Cardiac muscle cell (in vitro differentiated cells and primary cell): ENCODE results near the gene ANO6. TPM values are rescaled to one million over a fixed set of nuclear protein-coding genes. Genes with fewer than 3 reads are reported as not detected.
A peak's percentile ranks its signal among the peaks of the same experiment; 100 is the strongest.

Experiments
- DNase-seq, 2 donors: peaks; one replicate each; pipeline versions ENCODE4 v3.0.0 to v3.0.0-alpha.2; 2010 to 2017; ENCODE audit warnings: low read depth in 1 of 2, low spot score in 1 of 2
- H3K27ac ChIP-seq: fragments of 200-600 bp; sonication (generic); 2 replicates; pipeline ENCODE4 v1.5.1; 2016
- H3K27me3 ChIP-seq: fragments of 200-600 bp; sonication (generic); 2 replicates; pipeline ENCODE4 v1.6.0; 2016; ENCODE audit warnings: control low read depth
- H3K36me3 ChIP-seq: fragments of 200-600 bp; sonication (generic); 2 replicates; pipeline ENCODE4 v1.5.1; 2016; ENCODE audit warnings: control low read depth
- H3K4me1 ChIP-seq: fragments of 200-600 bp; sonication (generic); 2 replicates; pipeline ENCODE4 v1.8.1; 2017; ENCODE audit warnings: low read depth, mild to moderate bottlenecking, mixed run types
- H3K4me3 ChIP-seq: fragments of 200-600 bp; sonication (generic); 2 replicates; pipeline ENCODE4 v1.5.1; 2016; ENCODE audit warnings: mild to moderate bottlenecking
- H3K9me3 ChIP-seq: fragments of 200-600 bp; sonication (generic); 2 replicates; pipeline ENCODE4 v1.5.1; 2017; ENCODE audit warnings: low read depth, mild to moderate bottlenecking, control low read depth
- polyA plus RNA-seq: library from polyadenylated mRNA; unstranded; fragments of >200 nt; fragmentation: Nextera tagmentation; extraction: Ambion mirVana; gene quantifications from 2 replicates; pipeline ENCODE4 v1.2.1, GENCODE V29; 2016
- total RNA-seq: library from RNA; depleted of rRNA; stranded (reverse); fragments of >200 nt; gene quantifications from 2 replicates; pipeline ENCODE4 v1.2.3, GENCODE V29; 2016
- TF ChIP-seq, protein P1 (sequence below): IDR thresholded peaks from 2 replicates; pipeline ENCODE4 v1.5.1; 2012; ENCODE audit warnings: low read depth, mild to moderate bottlenecking, low read length

Gene ANO6
- total and polyA plus RNA-seq, 2 experiments from 2014 or later = 36.0 to 50.8 TPM

DNA sequence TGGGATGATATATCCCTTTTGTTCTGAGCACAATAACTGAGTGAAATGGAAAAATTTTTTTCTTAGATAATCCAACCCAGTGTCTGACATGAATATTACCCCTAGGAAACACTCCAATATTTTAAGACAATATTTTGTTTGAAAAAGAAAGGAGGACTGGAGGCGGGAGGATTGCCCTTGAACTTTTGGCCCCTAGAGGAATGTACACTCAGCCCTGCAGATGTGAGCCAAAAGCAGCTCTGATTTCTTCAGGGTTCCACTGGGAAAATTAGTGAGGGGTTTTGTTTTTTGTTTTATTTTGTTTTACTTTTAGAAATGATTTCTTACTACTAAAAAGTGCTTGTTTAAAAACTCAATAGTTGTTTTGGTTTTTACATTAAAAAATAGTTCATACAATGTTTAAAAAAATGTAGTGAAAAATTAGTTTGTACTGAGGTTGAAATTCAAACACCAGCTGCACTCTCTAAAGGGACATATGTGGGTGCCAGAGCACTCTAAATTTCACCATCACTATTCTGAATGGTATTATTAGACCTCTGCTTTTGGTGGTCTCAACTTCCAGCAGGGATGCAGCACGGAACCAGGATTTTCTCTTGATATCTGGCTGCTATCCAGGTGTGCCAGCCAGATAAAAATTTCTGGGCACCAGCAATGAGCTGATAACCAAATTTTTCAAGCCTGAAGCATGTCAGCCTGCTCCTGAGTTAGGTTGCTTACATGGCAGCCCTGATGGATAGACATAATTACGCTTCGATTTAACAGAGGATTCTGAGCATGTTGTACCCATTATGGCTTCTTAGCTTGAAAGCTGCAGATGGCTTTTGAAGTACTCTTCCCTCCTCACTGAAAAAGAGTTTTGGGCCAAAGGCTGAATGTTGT, 141.9 kb downstream of the ANO6 start:
- Histone ChIP-seq H3K9me3 (no peaks in the 10 kb centered on the region), H3K4me1 (peaks cover 15% of the 10 kb centered on the region), H3K27me3 (no peaks in the 10 kb centered on the region), H3K27ac (peak overlapping the region; percentile 88), H3K36me3 (peaks cover 7% of the 10 kb centered on the region), H3K4me3 (no peak overlapping the region)
- DNase-seq = peak; percentile 49 to 65
- TF ChIP-seq, protein P1, sequence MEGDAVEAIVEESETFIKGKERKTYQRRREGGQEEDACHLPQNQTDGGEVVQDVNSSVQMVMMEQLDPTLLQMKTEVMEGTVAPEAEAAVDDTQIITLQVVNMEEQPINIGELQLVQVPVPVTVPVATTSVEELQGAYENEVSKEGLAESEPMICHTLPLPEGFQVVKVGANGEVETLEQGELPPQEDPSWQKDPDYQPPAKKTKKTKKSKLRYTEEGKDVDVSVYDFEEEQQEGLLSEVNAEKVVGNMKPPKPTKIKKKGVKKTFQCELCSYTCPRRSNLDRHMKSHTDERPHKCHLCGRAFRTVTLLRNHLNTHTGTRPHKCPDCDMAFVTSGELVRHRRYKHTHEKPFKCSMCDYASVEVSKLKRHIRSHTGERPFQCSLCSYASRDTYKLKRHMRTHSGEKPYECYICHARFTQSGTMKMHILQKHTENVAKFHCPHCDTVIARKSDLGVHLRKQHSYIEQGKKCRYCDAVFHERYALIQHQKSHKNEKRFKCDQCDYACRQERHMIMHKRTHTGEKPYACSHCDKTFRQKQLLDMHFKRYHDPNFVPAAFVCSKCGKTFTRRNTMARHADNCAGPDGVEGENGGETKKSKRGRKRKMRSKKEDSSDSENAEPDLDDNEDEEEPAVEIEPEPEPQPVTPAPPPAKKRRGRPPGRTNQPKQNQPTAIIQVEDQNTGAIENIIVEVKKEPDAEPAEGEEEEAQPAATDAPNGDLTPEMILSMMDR = no peak

DNA sequence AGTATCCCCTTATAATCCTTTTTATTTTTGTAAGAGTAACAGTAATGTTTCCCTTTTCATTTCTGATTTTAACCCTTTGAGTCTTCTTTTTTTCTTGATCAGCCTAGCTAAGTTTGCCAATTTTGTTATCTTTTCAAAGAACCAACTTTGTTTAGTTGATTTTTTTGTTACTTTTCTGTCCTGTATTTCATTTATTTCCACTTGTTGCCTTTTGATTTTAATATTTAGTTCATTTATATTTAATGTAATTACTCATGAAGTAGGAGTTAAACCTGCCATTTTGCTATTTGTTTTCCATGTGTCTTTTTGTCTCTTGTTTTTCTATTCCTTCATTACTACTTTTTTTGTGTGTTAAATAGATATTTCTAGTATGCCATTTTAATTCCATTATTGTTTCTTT, 146.4 kb downstream of the ANO6 start:
- H3K27me3 ChIP-seq = no peaks in the 10 kb centered on the region
- no peak overlapping the region for H3K4me3 ChIP-seq
- H3K9me3 ChIP-seq = no peaks in the 10 kb centered on the region
- peaks cover 11% of the 10 kb centered on the region for H3K4me1 ChIP-seq
- H3K36me3 ChIP-seq = peaks cover 7% of the 10 kb centered on the region
- DNase-seq = no peak
- H3K27ac ChIP-seq = no peak overlapping the region
- TF ChIP-seq, protein P1 = no peak

DNA sequence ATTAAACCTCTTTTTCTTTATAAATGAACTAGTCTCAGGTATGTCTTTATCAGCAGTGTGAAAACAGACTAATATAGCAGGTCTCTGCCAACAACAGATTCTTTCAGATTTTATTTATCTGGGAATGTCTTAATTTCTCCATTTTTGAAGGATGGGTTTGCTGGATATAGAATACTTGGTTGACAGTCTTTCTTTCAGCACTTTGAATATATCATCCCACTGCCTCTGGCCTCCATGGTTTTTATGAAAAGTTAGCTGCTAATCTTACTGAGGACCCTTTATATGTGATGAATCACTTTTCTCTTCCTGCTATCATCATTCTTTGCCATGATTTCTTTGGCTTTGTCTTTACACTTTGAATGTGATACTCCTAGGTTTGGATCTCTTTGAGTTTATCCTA, 148.0 kb downstream of the ANO6 start:
- no peaks in the 10 kb centered on the region for H3K27me3 ChIP-seq
- TF ChIP-seq, protein P1 = no peak
- no peak overlapping the region for H3K4me3 ChIP-seq
- peaks cover 2% of the 10 kb centered on the region for H3K4me1 ChIP-seq
- H3K27ac ChIP-seq = no peak overlapping the region
- H3K36me3 ChIP-seq = no peaks in the 10 kb centered on the region
- no peaks in the 10 kb centered on the region for H3K9me3 ChIP-seq
- no peak for DNase-seq

DNA sequence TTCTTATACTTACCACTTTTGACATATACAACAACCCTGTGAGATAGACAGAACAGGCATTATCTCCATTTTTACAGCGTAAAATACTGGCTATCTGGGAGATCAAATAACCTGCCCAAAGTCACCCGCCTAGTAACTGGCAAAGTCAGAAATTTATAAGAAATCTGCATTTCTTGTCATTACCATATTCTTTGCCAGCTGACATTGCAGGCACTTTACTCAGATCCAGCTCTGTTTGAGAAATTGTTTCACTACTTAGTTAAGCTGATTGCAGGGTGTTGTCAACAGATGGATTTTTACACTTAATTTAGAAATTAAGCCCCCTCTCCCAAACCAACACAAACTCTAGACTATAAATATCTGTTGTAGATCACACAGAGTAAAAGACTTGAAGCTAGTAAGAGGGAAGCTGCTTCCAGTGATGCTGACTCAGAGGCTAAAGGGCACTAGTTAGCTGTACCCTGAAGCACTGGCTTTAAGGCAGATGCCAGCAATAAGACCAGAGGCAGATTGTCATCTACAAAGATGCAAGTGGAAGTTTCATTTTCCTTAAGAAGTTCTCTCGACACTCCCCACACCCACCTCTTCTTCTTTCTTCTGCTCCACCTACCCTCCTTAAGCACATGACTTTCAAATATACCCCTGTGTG, 153.1 kb downstream of the ANO6 start:
- peak overlapping the region; percentile 69 for H3K27ac ChIP-seq
- H3K4me3 ChIP-seq = no peak overlapping the region
- DNase-seq = peak in 1 of 2 donors; percentile 41
- H3K36me3 ChIP-seq = no peaks in the 10 kb centered on the region
- no peaks in the 10 kb centered on the region for H3K27me3 ChIP-seq
- TF ChIP-seq, protein P1 = no peak
- H3K9me3 ChIP-seq = no peaks in the 10 kb centered on the region
- H3K4me1 ChIP-seq = peaks cover 7% of the 10 kb centered on the region

DNA sequence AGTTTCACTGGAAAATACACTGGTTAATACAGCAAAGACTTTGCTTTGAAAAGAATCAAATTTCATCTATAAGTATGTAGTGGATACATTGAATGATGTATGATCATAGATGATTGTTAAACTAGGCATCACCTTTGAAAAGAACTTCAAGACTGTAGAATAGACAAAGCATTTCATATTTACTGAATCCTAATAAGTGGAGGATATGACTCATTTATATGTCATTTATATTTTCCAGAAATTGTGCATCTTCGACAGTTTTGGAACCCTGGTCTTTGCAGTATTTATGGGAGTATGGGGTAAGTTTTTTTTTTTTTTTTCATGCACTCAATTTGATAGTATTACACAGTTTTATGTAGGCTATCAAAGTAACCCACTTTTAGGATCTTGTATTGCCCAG, 161.9 kb downstream of the ANO6 start:
- Histone ChIP-seq H3K4me3 (no peak overlapping the region), H3K9me3 (no peaks in the 10 kb centered on the region), H3K27ac (no peak overlapping the region), H3K27me3 (no peaks in the 10 kb centered on the region), H3K4me1 (no peaks in the 10 kb centered on the region), H3K36me3 (peaks cover 4% of the 10 kb centered on the region)
- TF ChIP-seq, protein P1 = no peak
- no peak for DNase-seq
